Measurements from ENCODE around the gene TBCK.
"Not testable (repeated sequence)": the region's sequence is repeated elsewhere in the genome, so short reads cannot be mapped to it uniquely, and the experiment has no call there.

TBCK gene

GRCh38 chr4:106238820-106239420, 77.1 kb downstream of the TBCK start:
- no peaks in the 10 kb centered on the region for H3K4me1 ChIP-seq (ENCODE audit: control insufficient read depth, insufficient read depth, low read length)
- no peak overlapping the region for H3K27ac ChIP-seq (ENCODE audit: low read depth, low read length)
- H3K4me3 ChIP-seq (ENCODE audit: low read length) = no peak overlapping the region
- H3K36me3 ChIP-seq (ENCODE audit: control insufficient read depth, insufficient read depth, low read length) = no peaks in the 10 kb centered on the region
- H3K27me3 ChIP-seq (ENCODE audit: control insufficient read depth, insufficient read depth, low read length) = no peaks in the 10 kb centered on the region
- no peak overlapping the region for H3K9ac ChIP-seq (ENCODE audit: low read length)

GRCh38 chr4:106231931-106232330, 84.1 kb downstream of the TBCK start:
- Histone ChIP-seq H3K9ac (ENCODE audit: low read length) (no peak overlapping the region), H3K27me3 (ENCODE audit: control insufficient read depth, insufficient read depth, low read length) (no peaks in the 10 kb centered on the region), H3K27ac (ENCODE audit: low read depth, low read length) (no peak overlapping the region), H3K4me1 (ENCODE audit: control insufficient read depth, insufficient read depth, low read length) (no peaks in the 10 kb centered on the region), H3K4me3 (ENCODE audit: low read length) (no peak overlapping the region), H3K36me3 (ENCODE audit: control insufficient read depth, insufficient read depth, low read length) (peaks cover 3% of the 10 kb centered on the region)

GRCh38 chr4:106222548-106222947, 93.5 kb downstream of the TBCK start:
- H3K27ac ChIP-seq (ENCODE audit: low read depth, low read length) = no peak overlapping the region
- H3K9ac ChIP-seq (ENCODE audit: low read length) = no peak overlapping the region
- no peaks in the 10 kb centered on the region for H3K27me3 ChIP-seq (ENCODE audit: control insufficient read depth, insufficient read depth, low read length)
- no peaks in the 10 kb centered on the region for H3K4me1 ChIP-seq (ENCODE audit: control insufficient read depth, insufficient read depth, low read length)
- no peaks in the 10 kb centered on the region for H3K36me3 ChIP-seq (ENCODE audit: control insufficient read depth, insufficient read depth, low read length)
- H3K4me3 ChIP-seq (ENCODE audit: low read length) = no peak overlapping the region

- H3K9ac ChIP-seq (ENCODE audit: low read length); H3K36me3 ChIP-seq (ENCODE audit: control insufficient read depth, insufficient read depth, low read length); H3K4me1 ChIP-seq (ENCODE audit: control insufficient read depth, insufficient read depth, low read length): not testable (repeated sequence)
Measured at GRCh38 chr4:106213291-106213690, 102.7 kb downstream of the TBCK start.

GRCh38 chr4:106210021-106210420, 106.0 kb downstream of the TBCK start:
- no peaks in the 10 kb centered on the region for H3K4me1 ChIP-seq (ENCODE audit: control insufficient read depth, insufficient read depth, low read length)
- no peak overlapping the region for H3K27ac ChIP-seq (ENCODE audit: low read depth, low read length)
- H3K36me3 ChIP-seq (ENCODE audit: control insufficient read depth, insufficient read depth, low read length) = peaks cover 2% of the 10 kb centered on the region
- no peak overlapping the region for H3K9ac ChIP-seq (ENCODE audit: low read length)
- H3K4me3 ChIP-seq (ENCODE audit: low read length) = no peak overlapping the region
- no peaks in the 10 kb centered on the region for H3K27me3 ChIP-seq (ENCODE audit: control insufficient read depth, insufficient read depth, low read length)

More at GRCh38 chr4:106213291-106213690, 102.7 kb downstream of the TBCK start:
- H3K27ac ChIP-seq (ENCODE audit: low read depth, low read length); H3K4me3 ChIP-seq (ENCODE audit: low read length); H3K27me3 ChIP-seq (ENCODE audit: control insufficient read depth, insufficient read depth, low read length): not testable (repeated sequence)

- Histone ChIP-seq H3K27ac (ENCODE audit: low read depth, low read length) (no peak overlapping the region), H3K4me1 (ENCODE audit: control insufficient read depth, insufficient read depth, low read length) (no peaks in the 10 kb centered on the region), H3K9ac (ENCODE audit: low read length) (no peak overlapping the region), H3K4me3 (ENCODE audit: low read length) (no peak overlapping the region), H3K27me3 (ENCODE audit: control insufficient read depth, insufficient read depth, low read length) (no peaks in the 10 kb centered on the region), H3K36me3 (ENCODE audit: control insufficient read depth, insufficient read depth, low read length) (peaks cover 2% of the 10 kb centered on the region)
Measured at GRCh38 chr4:106208481-106209460, 107.2 kb downstream of the TBCK start.

- Histone ChIP-seq H3K27me3 (ENCODE audit: control insufficient read depth, insufficient read depth, low read length) (no peaks in the 10 kb centered on the region), H3K36me3 (ENCODE audit: control insufficient read depth, insufficient read depth, low read length) (no peaks in the 10 kb centered on the region), H3K9ac (ENCODE audit: low read length) (no peak overlapping the region), H3K4me3 (ENCODE audit: low read length) (no peak overlapping the region), H3K27ac (ENCODE audit: low read depth, low read length) (no peak overlapping the region), H3K4me1 (ENCODE audit: control insufficient read depth, insufficient read depth, low read length) (no peaks in the 10 kb centered on the region)
Measured at GRCh38 chr4:106201373-106201772, 114.6 kb downstream of the TBCK start.

- Histone ChIP-seq H3K36me3 (ENCODE audit: control insufficient read depth, insufficient read depth, low read length) (no peaks in the 10 kb centered on the region), H3K27me3 (ENCODE audit: control insufficient read depth, insufficient read depth, low read length) (no peaks in the 10 kb centered on the region), H3K4me3 (ENCODE audit: low read length) (no peak overlapping the region), H3K9ac (ENCODE audit: low read length) (no peak overlapping the region), H3K4me1 (ENCODE audit: control insufficient read depth, insufficient read depth, low read length) (no peaks in the 10 kb centered on the region), H3K27ac (ENCODE audit: low read depth, low read length) (no peak overlapping the region)
Measured at GRCh38 chr4:106195435-106195950, 120.5 kb downstream of the TBCK start.

- H3K27ac ChIP-seq (ENCODE audit: low read depth, low read length) = no peak overlapping the region
- H3K36me3 ChIP-seq (ENCODE audit: control insufficient read depth, insufficient read depth, low read length) = no peaks in the 10 kb centered on the region
- H3K4me3 ChIP-seq (ENCODE audit: low read length) = no peak overlapping the region
- H3K4me1 ChIP-seq (ENCODE audit: control insufficient read depth, insufficient read depth, low read length) = no peaks in the 10 kb centered on the region
- no peaks in the 10 kb centered on the region for H3K27me3 ChIP-seq (ENCODE audit: control insufficient read depth, insufficient read depth, low read length)
- no peak overlapping the region for H3K9ac ChIP-seq (ENCODE audit: low read length)
Measured at GRCh38 chr4:106194801-106195200, 121.2 kb downstream of the TBCK start.

- no peaks in the 10 kb centered on the region for H3K4me1 ChIP-seq (ENCODE audit: control insufficient read depth, insufficient read depth, low read length)
- H3K27me3 ChIP-seq (ENCODE audit: control insufficient read depth, insufficient read depth, low read length) = no peaks in the 10 kb centered on the region
- no peak overlapping the region for H3K9ac ChIP-seq (ENCODE audit: low read length)
- no peak overlapping the region for H3K27ac ChIP-seq (ENCODE audit: low read depth, low read length)
- H3K36me3 ChIP-seq (ENCODE audit: control insufficient read depth, insufficient read depth, low read length) = no peaks in the 10 kb centered on the region
- no peak overlapping the region for H3K4me3 ChIP-seq (ENCODE audit: low read length)
Measured at GRCh38 chr4:106192131-106192530, 123.9 kb downstream of the TBCK start.

- H3K27ac ChIP-seq (ENCODE audit: low read depth, low read length) = no peak overlapping the region
- H3K36me3 ChIP-seq (ENCODE audit: control insufficient read depth, insufficient read depth, low read length) = no peaks in the 10 kb centered on the region
- H3K4me3 ChIP-seq (ENCODE audit: low read length) = no peak overlapping the region
- no peak overlapping the region for H3K9ac ChIP-seq (ENCODE audit: low read length)
- H3K27me3 ChIP-seq (ENCODE audit: control insufficient read depth, insufficient read depth, low read length) = no peaks in the 10 kb centered on the region
- no peaks in the 10 kb centered on the region for H3K4me1 ChIP-seq (ENCODE audit: control insufficient read depth, insufficient read depth, low read length)
Measured at GRCh38 chr4:106186201-106186600, 129.8 kb downstream of the TBCK start.

- Histone ChIP-seq H3K9ac (ENCODE audit: low read length) (no peak overlapping the region), H3K27me3 (ENCODE audit: control insufficient read depth, insufficient read depth, low read length) (no peaks in the 10 kb centered on the region), H3K27ac (ENCODE audit: low read depth, low read length) (no peak overlapping the region), H3K4me1 (ENCODE audit: control insufficient read depth, insufficient read depth, low read length) (no peaks in the 10 kb centered on the region), H3K4me3 (ENCODE audit: low read length) (no peak overlapping the region), H3K36me3 (ENCODE audit: control insufficient read depth, insufficient read depth, low read length) (no peaks in the 10 kb centered on the region)
Measured at GRCh38 chr4:106183551-106183950, 132.5 kb downstream of the TBCK start.
